H1 (cell line): ENCODE measurements around the gene EFCAB6. TPM values are rescaled to one million over a fixed set of nuclear protein-coding genes. Genes with fewer than 3 reads are reported as not detected.

Source experiments
- CTCF ChIA-PET: fragments of 300-600 bp; sonication (Branson Sonifier 250); formaldehyde crosslinking; loops from one replicate; lab custom pipeline; 2021; ENCODE audit not compliant: partially characterized antibody; lab: Charles Lee
- POLR2A ChIA-PET: fragments of 300-600 bp; sonication (Branson Sonifier 250); formaldehyde crosslinking; loops from one replicate; lab custom pipeline; 2021; ENCODE audit warnings: inconsistent platforms; ENCODE audit not compliant: partially characterized antibody; lab: Charles Lee
- DNase-seq, 2 experiments: peaks; one replicate each; pipeline versions ENCODE4 v3.0.0 to v3.0.0-alpha.2; 2010 to 2022; ENCODE audit warnings: low spot score in 2 of 2, low read depth in 1 of 2, mixed read lengths in 1 of 2
- FAIRE-seq: peaks from 2 replicates; lab custom pipeline; 2011; peaks lifted over from hg19 to GRCh38; lab: Jason Lieb, UNC
- H2AFZ ChIP-seq: 2 replicates; pipeline ENCODE4 v1.8.1; 2012; ENCODE audit warnings: low read length, inconsistent platforms
- H2AK5ac ChIP-seq: 2 replicates; pipeline ENCODE4 v1.6.1; 2013; ENCODE audit warnings: low read depth, low read length
- H2BK120ac ChIP-seq: replicated peaks from 2 replicates; pipeline ENCODE3; 2013; ENCODE audit warnings: low read depth, low read length, inconsistent platforms
- H2BK12ac ChIP-seq: 2 replicates; pipeline ENCODE4 v1.6.1; 2013; ENCODE audit warnings: low read depth, low read length
- H2BK15ac ChIP-seq: 2 replicates; pipeline ENCODE4 v1.6.1; 2013; ENCODE audit warnings: low read length
- H2BK20ac ChIP-seq: 2 replicates; pipeline ENCODE4 v1.6.1; 2013; ENCODE audit warnings: low read length
- H2BK5ac ChIP-seq: 2 replicates; pipeline ENCODE4 v1.6.1; 2013; ENCODE audit warnings: low read depth, low read length
- H3K14ac ChIP-seq: 2 replicates; pipeline ENCODE4 v1.6.1; 2013; ENCODE audit warnings: inconsistent platforms; ENCODE audit not compliant: insufficient read length
- H3K18ac ChIP-seq: 2 replicates; pipeline ENCODE4 v1.6.1; 2013; ENCODE audit warnings: low read length; ENCODE audit errors: extremely low read depth
- H3K23ac ChIP-seq: 2 replicates; pipeline ENCODE4 v1.6.1; 2013; ENCODE audit warnings: inconsistent platforms; ENCODE audit not compliant: insufficient read length
- H3K23me2 ChIP-seq: 2 replicates; pipeline ENCODE4 v1.6.1; 2013; ENCODE audit warnings: low read depth, low read length
- H3K27ac ChIP-seq: 2 replicates; pipeline ENCODE4 v1.6.1; 2011; ENCODE audit warnings: low read depth, low read length, inconsistent platforms
- H3K27me3 ChIP-seq, 4 experiments: replicated peaks in 1 of 4; 1 replicate in 1 of 4; 2 replicates in 3 of 4; pipeline versions ENCODE4 v1.6.1 to v1.8.1; 2011 to 2013; ENCODE audit warnings: low read length in 3 of 4, mild to moderate bottlenecking in 3 of 4, inconsistent platforms in 2 of 4, mixed read lengths in 2 of 4, moderate library complexity in 1 of 4; ENCODE audit not compliant: control insufficient read depth in 3 of 4, insufficient read depth in 3 of 4; ENCODE audit errors: extremely low read depth in 1 of 4
- H3K36me3 ChIP-seq, 4 experiments: 2 replicates each; pipeline versions ENCODE4 v1.6.1 to v1.8.1; 2011 to 2013; ENCODE audit warnings: mild to moderate bottlenecking in 4 of 4, low read length in 3 of 4, moderate library complexity in 2 of 4, control low read depth in 1 of 4, inconsistent platforms in 1 of 4; ENCODE audit not compliant: insufficient read depth in 4 of 4, control insufficient read depth in 2 of 4
- H3K4ac ChIP-seq: replicated peaks from 2 replicates; pipeline ENCODE3; 2013; ENCODE audit warnings: low read length, low read depth, mixed read lengths, inconsistent platforms; ENCODE audit not compliant: insufficient read length
- H3K4me1 ChIP-seq, 4 experiments: replicated peaks in 1 of 4; 1 replicate in 1 of 4; 2 replicates in 3 of 4; pipeline versions ENCODE4 v1.6.1 to v1.8.1; 2011 to 2013; ENCODE audit warnings: low read length in 3 of 4, inconsistent platforms in 2 of 4, mixed read lengths in 1 of 4; ENCODE audit not compliant: insufficient read depth in 4 of 4, control insufficient read depth in 3 of 4
- H3K4me2 ChIP-seq, 2 experiments: 2 replicates each; pipeline versions ENCODE4 v1.6.1 to v1.8.1; 2011 to 2013; ENCODE audit warnings: low read depth in 2 of 2, low read length in 2 of 2, control low read depth in 1 of 2, inconsistent platforms in 1 of 2, mild to moderate bottlenecking in 1 of 2; ENCODE audit not compliant: insufficient read depth in 1 of 2
- H3K4me3 ChIP-seq, 4 experiments: fragments of 200-600, 300-600 bp in 1 of 4; sonication (generic), shearing (Covaris generic), sonication (Bioruptor Twin) in 1 of 4; 2 replicates each; pipeline versions ENCODE4 v1.5.1 to v1.8.1; 2011 to 2016; ENCODE audit warnings: low read length in 4 of 4, low read depth in 3 of 4, control low read depth in 2 of 4, inconsistent platforms in 2 of 4, mild to moderate bottlenecking in 2 of 4, mixed read lengths in 1 of 4, moderate library complexity in 1 of 4; ENCODE audit not compliant: insufficient read depth in 2 of 4; ENCODE audit errors: extremely low read depth in 1 of 4
- H3K56ac ChIP-seq: replicated peaks from 2 replicates; pipeline ENCODE3; 2013; ENCODE audit warnings: low read depth, mild to moderate bottlenecking, mixed read lengths, low read length, inconsistent platforms; ENCODE audit not compliant: insufficient read length
- H3K79me1 ChIP-seq: 2 replicates; pipeline ENCODE4 v1.6.1; 2013; ENCODE audit warnings: low read depth, low read length, control low read depth
- H3K79me2 ChIP-seq, 2 experiments: 2 replicates each; pipeline versions ENCODE4 v1.6.1 to v1.8.1; 2012 to 2013; ENCODE audit warnings: low read length in 2 of 2, mild to moderate bottlenecking in 2 of 2, inconsistent platforms in 1 of 2; ENCODE audit not compliant: insufficient read depth in 2 of 2, control insufficient read depth in 1 of 2
- H3K9ac ChIP-seq, 4 experiments: replicated peaks in 1 of 4; 1 replicate in 1 of 4; 2 replicates in 3 of 4; pipeline versions ENCODE4 v1.6.1 to v1.8.1; 2011 to 2013; ENCODE audit warnings: low read depth in 3 of 4, low read length in 3 of 4, control low read depth in 2 of 4, mild to moderate bottlenecking in 2 of 4, moderate library complexity in 2 of 4, inconsistent platforms in 1 of 4; ENCODE audit errors: extremely low read depth in 1 of 4
- H3K9me3 ChIP-seq, 2 experiments: 2 replicates each; pipeline versions ENCODE4 v1.6.1 to v1.8.1; 2012 to 2013; ENCODE audit warnings: mild to moderate bottlenecking in 2 of 2, moderate library complexity in 2 of 2, control low read depth in 1 of 2, inconsistent platforms in 1 of 2, low read depth in 1 of 2, low read length in 1 of 2, mixed read lengths in 1 of 2; ENCODE audit not compliant: insufficient read depth in 2 of 2
- H4K20me1 ChIP-seq, 2 experiments: replicated peaks in 1 of 2; 2 replicates each; pipeline versions ENCODE3 to v1.8.1; 2011 to 2013; ENCODE audit warnings: inconsistent platforms in 2 of 2, low read length in 2 of 2, mild to moderate bottlenecking in 1 of 2; ENCODE audit not compliant: insufficient read depth in 2 of 2, control insufficient read depth in 1 of 2
- H4K5ac ChIP-seq: 2 replicates; pipeline ENCODE4 v1.6.1; 2013; ENCODE audit warnings: low read length, low read depth, mixed read lengths, inconsistent platforms; ENCODE audit not compliant: insufficient read length
- H4K8ac ChIP-seq: 2 replicates; pipeline ENCODE4 v1.8.0; 2013; ENCODE audit warnings: mild to moderate bottlenecking, moderate library complexity, low read length, inconsistent platforms; ENCODE audit not compliant: insufficient read depth; ENCODE audit errors: extremely low read depth
- H4K91ac ChIP-seq: replicated peaks from 2 replicates; pipeline ENCODE3; 2013; ENCODE audit warnings: low read length, mixed read lengths, inconsistent platforms; ENCODE audit not compliant: insufficient read length
- BRCA1 ChIP-seq: IDR thresholded peaks from 2 replicates; pipeline ENCODE4 v1.6.1; 2012; ENCODE audit warnings: low read depth, low read length, improper control_type of control experiment
- CHD2 ChIP-seq: IDR thresholded peaks from 2 replicates; pipeline ENCODE4 v1.6.1; 2012; ENCODE audit warnings: low read length, improper control_type of control experiment
- PHF8 ChIP-seq: fragments of 200-600 bp; sonication (generic); conservative IDR thresholded peaks from 2 replicates; pipeline ENCODE4 v1.7.1; 2012; ENCODE audit warnings: low read depth, mild to moderate bottlenecking, inconsistent platforms, low read length, moderate library complexity
- RAD21 ChIP-seq, 2 experiments: IDR thresholded peaks in 1 of 2; conservative IDR thresholded peaks in 1 of 2; 2 replicates each; pipeline ENCODE4 v1.6.1; 2011; ENCODE audit warnings: low read depth in 2 of 2, low read length in 2 of 2, improper control_type of control experiment in 1 of 2, inconsistent platforms in 1 of 2, mild to moderate bottlenecking in 1 of 2, moderate library complexity in 1 of 2
- TCF12 ChIP-seq: IDR thresholded peaks from 2 replicates; pipeline ENCODE4 v1.6.1; 2011; ENCODE audit warnings: low read depth, mild to moderate bottlenecking, low read length
- WGBS, 2 experiments: shearing (Covaris generic) in 1 of 2; methylation state at CpG; one replicate each; pipeline versions ENCODE4 v1.1.6 to v1.1.7; 2013 to 2015; ENCODE audit warnings: low lambda C conversion rate in 2 of 2, mixed read lengths in 2 of 2, inconsistent platforms in 1 of 2, low coverage in 1 of 2, missing lambda C conversion rate in 1 of 2; ENCODE audit not compliant: insufficient replicate concordance in 2 of 2, insufficient coverage in 1 of 2, insufficient read length in 1 of 2; ENCODE audit errors: extremely low coverage in 1 of 2, missing lambda C conversion rate in 1 of 2; 5-methylcytosine and 5-hydroxymethylcytosine counted together
- polyA plus RNA-seq, 7 experiments: library from polyadenylated mRNA; depleted of rRNA in 3 of 7; stranded (reverse) in 5 of 7; unstranded in 2 of 7; fragments of >200 nt in 5 of 7; fragments of 200-250 nt in 2 of 7; gene quantifications; 1 replicate in 5 of 7; 2 replicates in 1 of 7; 4 replicates in 1 of 7; pipeline versions ENCODE4 v1.2.1 to v1.2.3, GENCODE V29; 2011 to 2013; ENCODE audit warnings: missing spikeins in 2 of 7, mixed read lengths in 2 of 7
- total RNA-seq: library from RNA; stranded (reverse); fragmentation: NEBNext Ultra II Directional; extraction: Animal tissue kit (Norgen Biotek cat#: 25700); gene quantifications from 2 replicates; pipeline ENCODE4 v1.2.1, GENCODE V29; 2021
- TF ChIP-seq, protein P1 (sequence below), 3 experiments: IDR thresholded peaks; 1 replicate in 2 of 3; 2 replicates in 1 of 3; pipeline versions ENCODE4 v1.5.1 to v1.6.1; 2011; ENCODE audit warnings: low read length in 3 of 3, mild to moderate bottlenecking in 3 of 3, inconsistent platforms in 2 of 3, low read depth in 1 of 3, moderate library complexity in 1 of 3; ENCODE audit not compliant: insufficient read depth in 1 of 3; ENCODE audit errors: control extremely low read depth in 1 of 3

The EFCAB6 gene
- total and polyA plus RNA-seq, 2 of the 8 experiments (the other 6 are each of a cell fraction or from before 2014, with no cell fraction given), result 0.32 to 1.7 TPM

DNA sequence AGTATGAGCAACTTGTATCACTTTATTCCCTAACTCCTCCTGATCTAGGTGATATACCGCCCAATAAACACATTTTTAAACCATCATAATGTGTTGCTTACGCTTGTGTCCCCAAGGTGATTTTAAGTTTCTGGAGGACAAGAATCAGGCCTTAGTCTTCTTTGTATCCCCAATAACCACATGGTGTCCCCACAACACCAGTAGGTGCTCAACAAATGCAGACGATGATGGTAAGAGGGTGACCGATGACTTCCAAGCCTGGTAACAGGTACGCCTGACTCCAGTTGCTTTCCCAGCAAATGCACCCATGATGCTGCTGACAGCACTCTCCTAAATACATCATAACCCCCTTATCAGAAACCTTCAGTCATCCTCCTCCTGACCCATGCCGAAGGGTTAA, 64.2 kb downstream of the EFCAB6 start:
- Histone ChIP-seq H3K23me2 (peaks cover 6% of the 10 kb centered on the region; the same call in 1 of the 2 replicates), H2BK12ac (no peak overlapping the region), H3K4me3 (no peak overlapping the region), H3K79me1 (no peaks in the 10 kb centered on the region), H2AFZ (no peak overlapping the region), H4K91ac (no peak overlapping the region), H3K4me1 (peaks cover 2 to 9% (median 5%) of the 10 kb centered on the region in 4 experiments; a peak in 5 of 7 replicates), H3K56ac (no peak overlapping the region), H3K9me3 (no peaks in the 10 kb centered on the region), H4K8ac (no peak overlapping the region), H4K20me1 (peaks cover 0 to 2% of the 10 kb centered on the region in 2 experiments), H3K4ac (no peak overlapping the region), H3K14ac (no peak overlapping the region), H3K27me3 (no peaks in the 10 kb centered on the region; a peak in 2 of 7 replicates), H2BK15ac (no peak overlapping the region), H3K18ac (no peak overlapping the region), H3K23ac (no peak overlapping the region), H2BK20ac (no peak overlapping the region), H2BK120ac (no peak overlapping the region), H2AK5ac (no peak overlapping the region), H4K5ac (no peak overlapping the region), H3K79me2 (no peaks in the 10 kb centered on the region), H3K36me3 (no peaks in the 10 kb centered on the region), H3K27ac (no peak overlapping the region), H3K9ac (no peak overlapping the region), H2BK5ac (no peak overlapping the region), H3K4me2 (no peak overlapping the region)
- WGBS, 2 experiments, result 88% methylated on average over 6 of the region's 6 CpGs; no CpG with 5 or more reads in 1 of the 2 experiments
- ChIA-PET CTCF (interaction anchor here (0.8 to 1.9 kb wide), 3 partner anchors 13 to 156 kb away, joined by 3 to 7 read pairs (median 4); no protein-coding TSS in a partner anchor), POLR2A (no interaction called here)
- no peak for DNase-seq
- TF ChIP-seq, protein P1, sequence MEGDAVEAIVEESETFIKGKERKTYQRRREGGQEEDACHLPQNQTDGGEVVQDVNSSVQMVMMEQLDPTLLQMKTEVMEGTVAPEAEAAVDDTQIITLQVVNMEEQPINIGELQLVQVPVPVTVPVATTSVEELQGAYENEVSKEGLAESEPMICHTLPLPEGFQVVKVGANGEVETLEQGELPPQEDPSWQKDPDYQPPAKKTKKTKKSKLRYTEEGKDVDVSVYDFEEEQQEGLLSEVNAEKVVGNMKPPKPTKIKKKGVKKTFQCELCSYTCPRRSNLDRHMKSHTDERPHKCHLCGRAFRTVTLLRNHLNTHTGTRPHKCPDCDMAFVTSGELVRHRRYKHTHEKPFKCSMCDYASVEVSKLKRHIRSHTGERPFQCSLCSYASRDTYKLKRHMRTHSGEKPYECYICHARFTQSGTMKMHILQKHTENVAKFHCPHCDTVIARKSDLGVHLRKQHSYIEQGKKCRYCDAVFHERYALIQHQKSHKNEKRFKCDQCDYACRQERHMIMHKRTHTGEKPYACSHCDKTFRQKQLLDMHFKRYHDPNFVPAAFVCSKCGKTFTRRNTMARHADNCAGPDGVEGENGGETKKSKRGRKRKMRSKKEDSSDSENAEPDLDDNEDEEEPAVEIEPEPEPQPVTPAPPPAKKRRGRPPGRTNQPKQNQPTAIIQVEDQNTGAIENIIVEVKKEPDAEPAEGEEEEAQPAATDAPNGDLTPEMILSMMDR (IDR thresholded peaks at IDR 0.05; ENCODE audit: control extremely low read depth in 1 of 3, insufficient read depth in 1 of 3, low read depth in 1 of 3, low read length in 3 of 3), result peak in 2 of 3 experiments; percentile 28 to 41; a peak in 3 of 4 replicates
- TF ChIP-seq RAD21 (IDR thresholded peaks at IDR 0.05 in 1 of 2, conservative IDR thresholded peaks at IDR 0.05 in 1 of 2; ENCODE audit: low read depth in 2 of 2, low read length in 2 of 2), result peak; percentile 64 to 72
- no peak for TF ChIP-seq PHF8
- TF ChIP-seq CHD2, result no peak
- no peak for TF ChIP-seq TCF12
- TF ChIP-seq BRCA1, result no peak
- FAIRE-seq, result no peak
